ENCODE data around the gene ITGAD.

The ITGAD gene

DNA sequence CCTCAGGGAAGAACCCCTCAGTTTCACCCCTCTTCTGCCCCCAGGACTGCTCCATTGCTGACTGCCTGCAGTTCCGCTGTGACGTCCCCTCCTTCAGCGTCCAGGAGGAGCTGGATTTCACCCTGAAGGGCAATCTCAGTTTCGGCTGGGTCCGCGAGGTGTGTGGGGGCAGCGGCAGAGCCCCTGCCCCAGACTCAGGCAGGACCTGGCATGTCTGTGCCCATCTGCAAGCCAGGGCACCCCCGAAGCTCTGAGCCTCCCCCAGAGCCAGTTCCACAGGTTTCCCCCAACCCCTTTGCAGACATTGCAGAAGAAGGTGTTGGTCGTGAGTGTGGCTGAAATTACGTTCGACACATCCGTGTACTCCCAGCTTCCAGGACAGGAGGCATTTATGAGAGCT, 30.7 kb downstream of the ITGAD start:
- H3K9ac ChIP-seq (ENCODE audit: low read depth, low read length): no peak overlapping the region
- WGBS: 85% methylated on average over 12 of the region's 12 CpGs
- no peaks in the 10 kb centered on the region for H3K4me1 ChIP-seq (ENCODE audit: insufficient read depth, low read length)
- H3K36me3 ChIP-seq (ENCODE audit: insufficient read depth, low read length): no peaks in the 10 kb centered on the region
- no peaks in the 10 kb centered on the region for H3K27me3 ChIP-seq (ENCODE audit: insufficient read depth, low read length)
- no peak overlapping the region for H3K4me3 ChIP-seq (ENCODE audit: low read length)
- no peak overlapping the region for H3K27ac ChIP-seq (ENCODE audit: low read depth, low read length)
- H3K9me3 ChIP-seq (ENCODE audit: insufficient read depth, low read depth, low read length): no peaks in the 10 kb centered on the region

DNA sequence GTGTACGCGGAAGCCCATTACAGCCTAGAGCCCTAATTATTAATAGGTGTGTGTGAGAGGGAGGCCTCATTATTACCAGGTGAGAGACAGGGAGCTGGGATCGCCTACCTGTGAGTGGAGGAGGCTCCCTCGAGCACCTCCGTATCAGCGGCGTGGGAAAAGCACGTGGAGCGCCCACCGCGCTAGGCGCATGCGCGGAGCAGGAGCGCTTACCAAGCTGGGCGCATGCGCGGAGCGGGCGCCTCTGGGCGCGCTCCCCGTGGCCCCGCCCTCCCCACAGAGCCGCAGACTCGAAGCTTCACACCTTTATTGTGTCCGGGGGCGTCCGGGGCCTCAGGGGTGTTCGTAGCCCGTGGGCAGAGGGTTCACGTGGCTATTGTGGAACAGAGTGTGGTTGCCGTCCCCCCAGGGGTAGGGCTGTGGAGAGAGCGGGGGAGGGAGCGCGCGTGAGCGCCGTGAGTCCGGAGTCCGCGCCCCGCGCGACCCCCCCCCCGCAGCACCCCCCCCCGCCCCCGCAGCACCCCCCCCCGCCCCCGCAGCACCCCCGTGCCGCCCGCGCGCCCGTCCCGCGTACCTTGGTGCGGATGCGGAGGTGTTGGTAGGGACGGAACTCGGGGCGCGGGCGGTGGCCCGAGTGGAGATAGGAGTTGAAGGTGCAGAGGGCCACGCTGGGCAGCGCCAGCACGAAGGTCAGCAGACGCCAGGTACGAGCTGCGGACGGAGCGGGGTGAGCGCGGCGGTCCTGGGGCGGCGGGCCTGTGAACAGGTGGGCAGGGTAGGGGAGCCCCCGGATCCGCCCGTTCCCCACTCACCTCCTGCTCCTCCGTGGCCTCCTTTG, 34.5 kb downstream of the ITGAD start:
- no peak overlapping the region for H3K4me3 ChIP-seq (ENCODE audit: low read length)
- no peak overlapping the region for H3K9ac ChIP-seq (ENCODE audit: low read depth, low read length)
- H3K27me3 ChIP-seq (ENCODE audit: insufficient read depth, low read length): no peaks in the 10 kb centered on the region
- 94% methylated on average over 69 of the region's 83 CpGs for WGBS
- no peaks in the 10 kb centered on the region for H3K36me3 ChIP-seq (ENCODE audit: insufficient read depth, low read length)
- H3K27ac ChIP-seq (ENCODE audit: low read depth, low read length): no peak overlapping the region
- H3K4me1 ChIP-seq (ENCODE audit: insufficient read depth, low read length): no peaks in the 10 kb centered on the region
- H3K9me3 ChIP-seq (ENCODE audit: insufficient read depth, low read depth, low read length): no peaks in the 10 kb centered on the region

DNA sequence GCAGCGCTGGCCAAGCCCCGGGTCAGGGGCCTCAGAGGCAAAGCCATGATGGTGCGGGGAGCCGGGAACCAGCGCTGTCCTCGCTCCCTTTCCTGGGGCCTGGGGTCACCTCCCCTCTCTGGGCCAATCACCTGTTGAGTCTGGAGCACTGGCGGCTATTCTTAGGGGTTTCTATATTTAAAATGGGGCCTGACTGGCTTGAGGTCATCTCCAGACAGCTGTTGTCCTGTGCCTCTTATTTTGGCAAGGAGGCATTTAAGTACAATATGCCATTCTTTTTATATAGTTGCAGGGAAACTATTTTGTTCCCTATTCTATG, 35.1 kb downstream of the ITGAD start, which contains the start of gene COX6A2:
TSS of gene COX6A2 (minus strand) at position 82 of the 319 bp plus-strand sequence. CDS start at position 47, 35 bp downstream.
- H3K27ac ChIP-seq (ENCODE audit: low read depth, low read length): no peak within 1 kb of the TSS
- H3K9me3 ChIP-seq (ENCODE audit: insufficient read depth, low read depth, low read length): no peaks in the 10 kb centered on the region
- no peaks in the 10 kb centered on the region for H3K4me1 ChIP-seq (ENCODE audit: insufficient read depth, low read length)
- 93% methylated on average over 7 of the region's 7 CpGs for WGBS
- H3K4me3 ChIP-seq (ENCODE audit: low read length): no peak within 1 kb of the TSS
- H3K36me3 ChIP-seq (ENCODE audit: insufficient read depth, low read length): no peaks in the 10 kb centered on the region
- no peak within 1 kb of the TSS for H3K9ac ChIP-seq (ENCODE audit: low read depth, low read length)
- no peaks in the 10 kb centered on the region for H3K27me3 ChIP-seq (ENCODE audit: insufficient read depth, low read length)

- no peak overlapping the region for H3K4me3 ChIP-seq (ENCODE audit: low read length)
- H3K4me1 ChIP-seq (ENCODE audit: insufficient read depth, low read length): no peaks in the 10 kb centered on the region
- no peak overlapping the region for H3K27ac ChIP-seq (ENCODE audit: low read depth, low read length)
- no peaks in the 10 kb centered on the region for H3K27me3 ChIP-seq (ENCODE audit: insufficient read depth, low read length)
- no peak overlapping the region for H3K9ac ChIP-seq (ENCODE audit: low read depth, low read length)
- no peaks in the 10 kb centered on the region for H3K9me3 ChIP-seq (ENCODE audit: insufficient read depth, low read depth, low read length)
- WGBS: 94% methylated on average over 7 of the region's 7 CpGs
- H3K36me3 ChIP-seq (ENCODE audit: insufficient read depth, low read length): no peaks in the 10 kb centered on the region
Observed at GRCh38 chr16:31428638-31429247, 35.6 kb downstream of the ITGAD start.

GRCh38 chr16:31429314-31429713, 36.2 kb downstream of the ITGAD start:
- Histone ChIP-seq H3K27ac (ENCODE audit: low read depth, low read length) (no peak overlapping the region), H3K9ac (ENCODE audit: low read depth, low read length) (no peak overlapping the region), H3K36me3 (ENCODE audit: insufficient read depth, low read length) (no peaks in the 10 kb centered on the region), H3K4me3 (ENCODE audit: low read length) (no peak overlapping the region), H3K9me3 (ENCODE audit: insufficient read depth, low read depth, low read length) (no peaks in the 10 kb centered on the region), H3K27me3 (ENCODE audit: insufficient read depth, low read length) (no peaks in the 10 kb centered on the region), H3K4me1 (ENCODE audit: insufficient read depth, low read length) (no peaks in the 10 kb centered on the region)
- 86% methylated on average over 1 of the region's 1 CpG for WGBS

GRCh38 chr16:31429796-31430195, 36.7 kb downstream of the ITGAD start:
- no peak overlapping the region for H3K27ac ChIP-seq (ENCODE audit: low read depth, low read length)
- H3K4me3 ChIP-seq (ENCODE audit: low read length): no peak overlapping the region
- no peaks in the 10 kb centered on the region for H3K36me3 ChIP-seq (ENCODE audit: insufficient read depth, low read length)
- no peaks in the 10 kb centered on the region for H3K4me1 ChIP-seq (ENCODE audit: insufficient read depth, low read length)
- no peaks in the 10 kb centered on the region for H3K9me3 ChIP-seq (ENCODE audit: insufficient read depth, low read depth, low read length)
- H3K9ac ChIP-seq (ENCODE audit: low read depth, low read length): no peak overlapping the region
- no peaks in the 10 kb centered on the region for H3K27me3 ChIP-seq (ENCODE audit: insufficient read depth, low read length)
- 84% methylated on average over 3 of the region's 3 CpGs for WGBS

- no peaks in the 10 kb centered on the region for H3K9me3 ChIP-seq (ENCODE audit: insufficient read depth, low read depth, low read length)
- no peak overlapping the region for H3K4me3 ChIP-seq (ENCODE audit: low read length)
- no peak overlapping the region for H3K27ac ChIP-seq (ENCODE audit: low read depth, low read length)
- no peaks in the 10 kb centered on the region for H3K27me3 ChIP-seq (ENCODE audit: insufficient read depth, low read length)
- H3K9ac ChIP-seq (ENCODE audit: low read depth, low read length): no peak overlapping the region
- WGBS: 52% methylated on average over 5 of the region's 5 CpGs
- no peaks in the 10 kb centered on the region for H3K36me3 ChIP-seq (ENCODE audit: insufficient read depth, low read length)
- no peaks in the 10 kb centered on the region for H3K4me1 ChIP-seq (ENCODE audit: insufficient read depth, low read length)
Observed at GRCh38 chr16:31430380-31431052, 37.4 kb downstream of the ITGAD start.

DNA sequence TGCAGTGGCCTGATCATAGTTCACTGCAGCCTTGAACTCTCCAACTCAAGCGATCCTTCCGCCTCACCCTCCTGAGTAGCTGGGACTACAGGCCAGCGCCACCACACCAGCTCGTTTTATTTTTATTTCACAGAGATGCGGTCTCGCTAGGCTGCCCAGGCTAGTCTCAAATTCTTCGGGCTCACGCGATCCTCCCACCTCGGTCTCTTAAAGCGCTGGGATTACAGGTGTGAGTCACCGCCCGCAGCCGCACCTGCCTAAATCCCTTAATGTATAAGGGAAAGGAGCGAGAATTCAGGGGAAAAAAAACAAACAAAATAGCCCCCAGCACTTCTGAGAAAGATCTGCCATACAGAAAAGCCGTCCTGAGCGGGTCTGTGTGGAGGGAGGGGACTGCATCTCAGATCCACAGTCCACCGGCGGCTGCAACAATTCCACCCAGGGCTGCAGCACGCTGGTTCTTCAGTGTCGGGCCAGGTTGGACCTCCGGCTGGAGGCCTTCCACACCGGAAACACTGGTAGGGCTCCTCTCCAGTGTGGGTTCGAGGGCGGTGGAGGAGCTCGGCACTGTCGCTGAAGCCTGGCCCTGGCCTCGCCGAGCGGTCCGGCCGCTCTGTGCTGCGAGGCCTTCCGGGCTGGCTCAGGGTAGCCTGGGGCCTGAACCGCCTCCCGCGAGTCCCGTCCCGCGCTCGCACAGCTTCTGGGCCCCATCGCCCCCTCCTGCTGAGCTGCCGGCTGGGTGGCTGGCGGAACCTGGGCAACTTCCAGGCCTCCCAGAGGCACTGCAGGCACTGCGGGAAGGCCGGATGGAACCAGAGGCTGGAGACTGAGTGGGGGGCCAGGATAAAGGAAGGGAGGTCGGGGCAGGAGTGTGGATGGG, 42.4 kb downstream of the ITGAD start:
- no peaks in the 10 kb centered on the region for H3K9me3 ChIP-seq (ENCODE audit: insufficient read depth, low read depth, low read length)
- no peak overlapping the region for H3K9ac ChIP-seq (ENCODE audit: low read depth, low read length)
- no peaks in the 10 kb centered on the region for H3K27me3 ChIP-seq (ENCODE audit: insufficient read depth, low read length)
- no peak overlapping the region for H3K4me3 ChIP-seq (ENCODE audit: low read length)
- 91% methylated on average over 46 of the region's 47 CpGs for WGBS
- no peaks in the 10 kb centered on the region for H3K36me3 ChIP-seq (ENCODE audit: insufficient read depth, low read length)
- no peaks in the 10 kb centered on the region for H3K4me1 ChIP-seq (ENCODE audit: insufficient read depth, low read length)
- no peak overlapping the region for H3K27ac ChIP-seq (ENCODE audit: low read depth, low read length)

GRCh38 chr16:31436221-31437045, 43.3 kb downstream of the ITGAD start:
- H3K4me3 ChIP-seq (ENCODE audit: low read length): no peak overlapping the region
- H3K4me1 ChIP-seq (ENCODE audit: insufficient read depth, low read length): no peaks in the 10 kb centered on the region
- H3K27ac ChIP-seq (ENCODE audit: low read depth, low read length): no peak overlapping the region
- no peak overlapping the region for H3K9ac ChIP-seq (ENCODE audit: low read depth, low read length)
- 94% methylated on average over 44 of the region's 44 CpGs for WGBS
- H3K9me3 ChIP-seq (ENCODE audit: insufficient read depth, low read depth, low read length): no peaks in the 10 kb centered on the region
- no peaks in the 10 kb centered on the region for H3K36me3 ChIP-seq (ENCODE audit: insufficient read depth, low read length)
- H3K27me3 ChIP-seq (ENCODE audit: insufficient read depth, low read length): no peaks in the 10 kb centered on the region

- H3K36me3 ChIP-seq (ENCODE audit: insufficient read depth, low read length): no peaks in the 10 kb centered on the region
- no peak overlapping the region for H3K9ac ChIP-seq (ENCODE audit: low read depth, low read length)
- H3K4me3 ChIP-seq (ENCODE audit: low read length): no peak overlapping the region
- no peaks in the 10 kb centered on the region for H3K4me1 ChIP-seq (ENCODE audit: insufficient read depth, low read length)
- H3K27me3 ChIP-seq (ENCODE audit: insufficient read depth, low read length): no peaks in the 10 kb centered on the region
- H3K27ac ChIP-seq (ENCODE audit: low read depth, low read length): no peak overlapping the region
- H3K9me3 ChIP-seq (ENCODE audit: insufficient read depth, low read depth, low read length): no peaks in the 10 kb centered on the region
- 42% methylated on average over 2 of the region's 2 CpGs for WGBS
Observed at GRCh38 chr16:31438414-31438813, 45.3 kb downstream of the ITGAD start.
